ENCODE measurements around the gene RASSF8. TPM values are rescaled to one million over a fixed set of nuclear protein-coding genes. Genes with fewer than 3 reads are reported as not detected.

RASSF8 gene
- total and polyA plus RNA-seq, 2 donors (not counting 3 experiments of a cell fraction or from before 2014, with no cell fraction given) = 11.1 to 59.3 TPM

GRCh38 chr12:26044007-26044394, 85.5 kb downstream of the RASSF8 start:
- Histone ChIP-seq H3K27ac (ENCODE audit: insufficient read depth, low read depth, low read length) (no peak overlapping the region), H2AFZ (ENCODE audit: low read depth, low read length) (no peak overlapping the region), H4K20me1 (replicated peaks; ENCODE audit: control insufficient read depth, extremely low read depth, insufficient read depth, low read length) (peaks cover 3% of the 10 kb centered on the region), H3K27me3 (ENCODE audit: control insufficient read depth in 2 of 2, insufficient read depth in 2 of 2, low read length in 2 of 2) (no peaks in the 10 kb centered on the region), H3K4me3 (replicated peaks in 1 of 3; ENCODE audit: insufficient read depth in 1 of 3, low read depth in 1 of 3, low read length in 3 of 3) (no peak overlapping the region), H3K36me3 (ENCODE audit: control insufficient read depth in 2 of 2, extremely low read depth in 1 of 2, insufficient read depth in 2 of 2, low read length in 2 of 2) (no peaks in the 10 kb centered on the region), H3K9ac (replicated peaks; ENCODE audit: extremely low read depth, insufficient read depth, low read length) (no peak overlapping the region), H3K9me3 (replicated peaks; ENCODE audit: control insufficient read depth, insufficient read depth, low read length) (no peaks in the 10 kb centered on the region), H3K4me1 (ENCODE audit: control insufficient read depth, extremely low read depth, insufficient read depth, low read length) (peaks cover 4% of the 10 kb centered on the region), H3K9me1 (replicated peaks; ENCODE audit: control insufficient read depth, extremely low read depth, insufficient read depth, low read length) (no peaks in the 10 kb centered on the region), H3K4me2 (ENCODE audit: insufficient read depth, low read length) (no peak overlapping the region), H3K79me2 (ENCODE audit: control insufficient read depth, insufficient read depth, low read length) (peaks cover 65% of the 10 kb centered on the region)
- FAIRE-seq = no peak
- BruUV-seq (replicated peaks) = no TSS peak
- dilution Hi-C loops (cut with MboI; ENCODE audit: extremely low pct_ligation_motif_present, low sequenced_read_pairs) = no loop called here
- DNase-seq (ENCODE audit: low read depth, low spot score) = no peak
- TF ChIP-seq JUN (IDR thresholded peaks at IDR 0.05; ENCODE audit: borderline replicate concordance, insufficient read depth, insufficient read length, low read depth) (no peak), MAX (IDR thresholded peaks at IDR 0.05; ENCODE audit: insufficient read depth, insufficient read length) (no peak), POLR2AphosphoS5 (IDR thresholded peaks at IDR 0.05; ENCODE audit: insufficient read depth, low read depth, low read length) (no peak), FOS (IDR thresholded peaks at IDR 0.05; ENCODE audit: borderline replicate concordance, insufficient read depth, low read length) (no peak), MYC (IDR thresholded peaks at IDR 0.05; ENCODE audit: low read depth, low read length) (no peak), EZH2 (IDR thresholded peaks at IDR 0.05; ENCODE audit: borderline replicate concordance, low read depth, low read length, severe bottlenecking) (no peak), CTCF (IDR thresholded peaks at IDR 0.05; ENCODE audit: extremely low read depth in 1 of 2, insufficient read depth in 1 of 2, low read depth in 1 of 2, low read length in 2 of 2) (no peak)
- ChIA-PET POLR2A (no interaction called here), CTCF (interaction anchor here (0.9 to 1.2 kb wide), 3 partner anchors 10 to 12 kb away, joined by 4 to 5 read pairs (median 5); no protein-coding TSS in a partner anchor)
- intact Hi-C loops (cut with micrococcal nuclease) = no loop called here

All from endothelial cell of umbilical vein (primary cell).